ENCODE measurements around the gene PCNX2. TPM values are rescaled to one million over a fixed set of nuclear protein-coding genes. Genes with fewer than 3 reads are reported as not detected.

Gene PCNX2
- total and polyA plus RNA-seq, 9 donors = 5.7 to 26.0 (median 18.9) TPM

DNA sequence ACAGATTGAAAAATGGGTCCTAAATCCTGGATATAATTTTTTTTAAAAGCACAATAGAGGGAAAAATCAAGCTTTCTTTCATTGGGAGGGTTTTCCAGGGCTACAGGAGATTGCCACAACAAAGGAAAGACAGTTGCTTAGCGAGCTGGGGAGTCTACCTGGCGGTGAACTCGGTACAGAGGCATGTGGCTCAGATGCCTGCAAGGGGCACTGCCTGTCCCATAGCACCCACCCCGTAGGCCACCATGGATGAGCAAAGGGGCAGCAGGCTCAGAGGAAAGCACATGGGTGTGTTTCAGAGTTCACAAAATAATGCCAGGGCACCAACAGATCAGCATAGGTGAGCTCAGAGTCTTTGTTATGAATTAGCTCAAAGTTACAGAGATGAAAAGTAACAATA is 79.5 kb downstream of the PCNX2 start:
- Histone ChIP-seq H3K27me3 (no peaks in the 10 kb centered on the region), H3K9me3 (no peaks in the 10 kb centered on the region), H3K4me3 (no peak overlapping the region), H3K27ac (no peak overlapping the region), H3K4me1 (ENCODE audit: insufficient read depth) (no peaks in the 10 kb centered on the region), H3K36me3 (no peaks in the 10 kb centered on the region)
- DNase-seq = no peak
- 91 to 94% (median 93%) methylated on average over 4 of the region's 4 CpGs for WGBS, 3 donors
- intact Hi-C loops (cut with DNase I) = no loop called here
- TF ChIP-seq POLR2A (IDR thresholded peaks at IDR 0.05) = no peak
- TF ChIP-seq, protein P1, sequence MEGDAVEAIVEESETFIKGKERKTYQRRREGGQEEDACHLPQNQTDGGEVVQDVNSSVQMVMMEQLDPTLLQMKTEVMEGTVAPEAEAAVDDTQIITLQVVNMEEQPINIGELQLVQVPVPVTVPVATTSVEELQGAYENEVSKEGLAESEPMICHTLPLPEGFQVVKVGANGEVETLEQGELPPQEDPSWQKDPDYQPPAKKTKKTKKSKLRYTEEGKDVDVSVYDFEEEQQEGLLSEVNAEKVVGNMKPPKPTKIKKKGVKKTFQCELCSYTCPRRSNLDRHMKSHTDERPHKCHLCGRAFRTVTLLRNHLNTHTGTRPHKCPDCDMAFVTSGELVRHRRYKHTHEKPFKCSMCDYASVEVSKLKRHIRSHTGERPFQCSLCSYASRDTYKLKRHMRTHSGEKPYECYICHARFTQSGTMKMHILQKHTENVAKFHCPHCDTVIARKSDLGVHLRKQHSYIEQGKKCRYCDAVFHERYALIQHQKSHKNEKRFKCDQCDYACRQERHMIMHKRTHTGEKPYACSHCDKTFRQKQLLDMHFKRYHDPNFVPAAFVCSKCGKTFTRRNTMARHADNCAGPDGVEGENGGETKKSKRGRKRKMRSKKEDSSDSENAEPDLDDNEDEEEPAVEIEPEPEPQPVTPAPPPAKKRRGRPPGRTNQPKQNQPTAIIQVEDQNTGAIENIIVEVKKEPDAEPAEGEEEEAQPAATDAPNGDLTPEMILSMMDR (IDR thresholded peaks at IDR 0.05) = no peak
- no peak for TF ChIP-seq EP300 (IDR thresholded peaks at IDR 0.05)

DNA sequence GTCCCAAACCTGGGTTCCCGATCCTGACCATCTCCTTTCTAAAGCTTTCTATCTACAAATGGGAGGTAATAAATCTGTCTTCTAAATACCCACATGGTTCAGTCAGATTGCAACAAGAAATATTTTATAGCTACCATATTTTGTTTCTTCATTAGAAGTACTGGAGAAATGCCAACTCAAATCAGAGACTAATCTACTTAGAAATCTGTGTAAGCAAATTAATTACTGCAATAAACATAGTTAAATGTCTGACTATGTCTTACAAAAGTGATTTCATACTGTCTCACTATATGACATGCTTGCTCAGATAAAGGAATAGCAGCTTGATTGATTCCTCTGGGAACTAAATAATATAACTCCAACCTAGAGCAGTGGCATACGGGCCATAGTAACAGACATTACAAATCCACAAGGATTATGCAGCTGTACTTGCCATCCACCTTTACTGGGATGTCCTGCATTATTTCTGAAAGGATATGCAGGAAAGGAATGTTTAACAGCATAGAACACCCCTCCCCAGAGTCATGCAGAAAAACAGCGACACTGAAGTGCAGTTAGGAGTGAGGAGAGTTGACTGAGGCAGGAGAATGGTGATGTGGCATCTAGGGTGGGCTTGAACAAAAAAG is 80.3 kb downstream of the PCNX2 start:
- Histone ChIP-seq H3K9me3 (no peaks in the 10 kb centered on the region), H3K4me3 (no peak overlapping the region), H3K27me3 (no peaks in the 10 kb centered on the region), H3K36me3 (no peaks in the 10 kb centered on the region), H3K4me1 (ENCODE audit: insufficient read depth) (no peaks in the 10 kb centered on the region), H3K27ac (no peak overlapping the region)
- DNase-seq = no peak
- TF ChIP-seq EP300 (IDR thresholded peaks at IDR 0.05) = no peak
- TF ChIP-seq, protein P1 (IDR thresholded peaks at IDR 0.05) = no peak
- no peak for TF ChIP-seq POLR2A (IDR thresholded peaks at IDR 0.05)
- intact Hi-C loops (cut with DNase I) = no loop called here
- 85 to 88% (median 86%) methylated on average over 3 of the region's 3 CpGs for WGBS, 3 donors

DNA sequence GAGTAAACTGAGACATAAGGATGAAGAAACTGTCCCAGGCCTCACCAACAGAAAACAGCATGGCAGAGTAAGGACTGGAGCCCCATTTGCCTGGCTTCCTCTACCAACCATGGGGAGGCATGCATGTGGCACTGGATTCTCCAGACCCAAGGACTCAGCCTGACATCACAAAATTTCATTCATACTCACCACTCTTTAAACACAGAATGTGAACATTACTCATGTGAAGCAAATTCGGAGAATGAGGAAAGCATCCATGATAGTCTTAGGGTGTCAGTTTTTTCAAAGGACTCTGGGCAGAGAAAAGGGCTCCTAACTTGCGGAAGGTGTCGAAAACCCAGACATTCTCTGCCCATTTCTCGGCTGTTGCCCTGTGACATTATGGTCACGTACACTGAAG is 83.9 kb downstream of the PCNX2 start:
- H3K4me3 ChIP-seq = no peak overlapping the region
- 95 to 99% (median 98%) methylated on average over 5 of the region's 5 CpGs for WGBS, 3 donors
- no peaks in the 10 kb centered on the region for H3K4me1 ChIP-seq (ENCODE audit: insufficient read depth)
- H3K36me3 ChIP-seq = no peaks in the 10 kb centered on the region
- TF ChIP-seq POLR2A (IDR thresholded peaks at IDR 0.05) = no peak
- TF ChIP-seq, protein P1 (IDR thresholded peaks at IDR 0.05) = no peak
- TF ChIP-seq EP300 (IDR thresholded peaks at IDR 0.05) = no peak
- H3K27me3 ChIP-seq = no peaks in the 10 kb centered on the region
- H3K27ac ChIP-seq = no peak overlapping the region
- no peak for DNase-seq
- H3K9me3 ChIP-seq = no peaks in the 10 kb centered on the region
- intact Hi-C loops (cut with DNase I) = no loop called here

DNA sequence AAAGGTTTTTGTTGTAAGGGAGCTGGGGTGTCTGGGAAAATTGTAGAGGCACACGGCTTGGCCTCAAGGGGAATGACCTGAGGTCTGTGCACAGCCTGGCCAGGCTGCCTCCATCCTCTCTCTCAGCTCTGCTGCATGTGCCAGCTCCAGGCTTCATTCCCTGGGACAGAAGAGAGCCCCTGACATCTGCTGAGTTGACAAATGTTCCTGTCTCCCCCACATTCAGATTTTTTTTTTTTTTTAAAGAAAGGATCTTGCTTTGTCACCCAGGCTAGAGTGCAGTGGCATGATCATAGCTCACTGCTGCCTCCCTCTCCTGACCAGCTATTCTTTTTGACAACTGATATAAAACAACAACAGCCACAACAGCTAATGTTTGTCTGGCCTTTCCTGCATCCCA is 84.4 kb downstream of the PCNX2 start:
- H3K27ac ChIP-seq = no peak overlapping the region
- no peak overlapping the region for H3K4me3 ChIP-seq
- no peaks in the 10 kb centered on the region for H3K36me3 ChIP-seq
- DNase-seq = no peak
- TF ChIP-seq POLR2A (IDR thresholded peaks at IDR 0.05) (no peak), EP300 (IDR thresholded peaks at IDR 0.05) (no peak)
- TF ChIP-seq, protein P1 (IDR thresholded peaks at IDR 0.05) = no peak
- intact Hi-C loops (cut with DNase I) = no loop called here
- H3K9me3 ChIP-seq = no peaks in the 10 kb centered on the region
- WGBS, 3 donors = 64 to 94% (median 71%) methylated on average over 1 of the region's 1 CpG
- no peaks in the 10 kb centered on the region for H3K4me1 ChIP-seq (ENCODE audit: insufficient read depth)
- H3K27me3 ChIP-seq = no peaks in the 10 kb centered on the region
